Hematopoietic multipotent progenitor cell treated with erythropoietin and hydrocortisone succinate and interleukin-3 and kit ligand, for 8 days (in vitro differentiated cells): ENCODE data around the gene POLA1.
A peak's percentile ranks its signal among the peaks of the same experiment; 100 is the strongest.
"Not testable (repeated sequence)": the region's sequence is repeated elsewhere in the genome, so short reads cannot be mapped to it uniquely, and the experiment has no call there.

Source experiments
- DNase-seq: peaks from one replicate; pipeline ENCODE4 v3.0.0-alpha.2; 2015

Gene POLA1

GRCh38 chrX:24799078-24799477 lies 105.4 kb downstream of the POLA1 start:
- DNase-seq: no peak

- DNase-seq: no peak
Measured at GRCh38 chrX:24799565-24799964, 105.8 kb downstream of the POLA1 start.

GRCh38 chrX:24805201-24805600 lies 111.5 kb downstream of the POLA1 start:
- no peak for DNase-seq

GRCh38 chrX:24819807-24820206 lies 126.1 kb downstream of the POLA1 start:
- not testable (repeated sequence) for DNase-seq

- no peak for DNase-seq
Measured at GRCh38 chrX:24828147-24828546, 134.4 kb downstream of the POLA1 start.

- no peak for DNase-seq
Measured at GRCh38 chrX:24828600-24828999, 134.9 kb downstream of the POLA1 start.

- no peak for DNase-seq
Measured at GRCh38 chrX:24833695-24834094, 140.0 kb downstream of the POLA1 start.

- no peak for DNase-seq
Measured at GRCh38 chrX:24837966-24838365, 144.2 kb downstream of the POLA1 start.

GRCh38 chrX:24838629-24839028 lies 144.9 kb downstream of the POLA1 start:
- DNase-seq: peak; percentile 47

GRCh38 chrX:24839331-24839730 lies 145.6 kb downstream of the POLA1 start:
- DNase-seq: no peak

- no peak for DNase-seq
Measured at GRCh38 chrX:24842486-24842885, 148.8 kb downstream of the POLA1 start.

GRCh38 chrX:24846550-24847150 lies 152.9 kb downstream of the POLA1 start:
- no peak for DNase-seq

- no peak for DNase-seq
Measured at GRCh38 chrX:24851289-24851688, 157.6 kb downstream of the POLA1 start.

- DNase-seq: no peak
Measured at GRCh38 chrX:24851780-24852179, 158.1 kb downstream of the POLA1 start.

- no peak for DNase-seq
Measured at GRCh38 chrX:24858004-24858746, 164.5 kb downstream of the POLA1 start.

- no peak for DNase-seq
Measured at GRCh38 chrX:24859211-24859841, 165.6 kb downstream of the POLA1 start.

GRCh38 chrX:24860140-24860539 lies 166.4 kb downstream of the POLA1 start:
- no peak for DNase-seq

- DNase-seq: no peak
Measured at GRCh38 chrX:24862343-24862742, 168.6 kb downstream of the POLA1 start.

GRCh38 chrX:24863779-24864178 lies 170.1 kb downstream of the POLA1 start:
- not testable (repeated sequence) for DNase-seq

GRCh38 chrX:24870143-24870542 lies 176.4 kb downstream of the POLA1 start:
- DNase-seq: no peak

GRCh38 chrX:24874604-24875247 lies 181.0 kb downstream of the POLA1 start:
- no peak for DNase-seq

GRCh38 chrX:24876530-24877287 lies 183.0 kb downstream of the POLA1 start:
- DNase-seq: no peak

GRCh38 chrX:24877288-24877664 lies 183.6 kb downstream of the POLA1 start:
- DNase-seq: no peak
